GM23338 (cell line): Measurements from ENCODE around the gene MINDY3. TPM values are rescaled to one million over a fixed set of nuclear protein-coding genes. Genes with fewer than 3 reads are reported as not detected.

Source experiments
- ATAC-seq: fragments of 200-7000 bp; cut with Tn5 transposase; 3 replicates; pipeline ENCODE4 v1.9.1; 2020
- DNase-seq: peaks from one replicate; pipeline ENCODE4 v3.0.0-alpha.2; 2015; ENCODE audit warnings: low spot score
- H2AFZ ChIP-seq: fragments of 200-600 bp; sonication (generic); 2 replicates; pipeline ENCODE4 v1.8.0; 2016; ENCODE audit warnings: antibody characterized with exemption, mild to moderate bottlenecking, moderate library complexity
- H3F3A ChIP-seq: fragments of 200-600 bp; sonication (generic); replicated peaks from 2 replicates; pipeline ENCODE4 v1.8.0; 2017; ENCODE audit warnings: antibody characterized with exemption, mixed run types, low read depth
- H3K27ac ChIP-seq: fragments of 200-600 bp; sonication (generic); 2 replicates; pipeline ENCODE4 v1.6.1; 2016; ENCODE audit warnings: low read depth
- H3K27me3 ChIP-seq: fragments of 200-600 bp; sonication (generic); 2 replicates; pipeline ENCODE4 v1.8.0; 2016; ENCODE audit warnings: mild to moderate bottlenecking, mixed run types, moderate library complexity; ENCODE audit not compliant: insufficient read depth
- H3K36me3 ChIP-seq: fragments of 200-600 bp; sonication (generic); 2 replicates; pipeline ENCODE4 v1.8.0; 2016; ENCODE audit warnings: mild to moderate bottlenecking; ENCODE audit not compliant: insufficient read depth
- H3K4me1 ChIP-seq: fragments of 200-600 bp; sonication (generic); 2 replicates; pipeline ENCODE4 v1.8.0; 2016; ENCODE audit warnings: mild to moderate bottlenecking, moderate library complexity; ENCODE audit not compliant: insufficient read depth
- H3K4me2 ChIP-seq: fragments of 200-600 bp; sonication (generic); 2 replicates; pipeline ENCODE4 v1.7.1; 2017; ENCODE audit warnings: mixed run types
- H3K4me3 ChIP-seq: fragments of 200-600 bp; sonication (generic); 2 replicates; pipeline ENCODE4 v1.6.1; 2016; ENCODE audit warnings: mixed run types
- H3K79me2 ChIP-seq: fragments of 200-600 bp; sonication (generic); replicated peaks from 2 replicates; pipeline ENCODE4 v1.8.0; 2017; ENCODE audit warnings: mild to moderate bottlenecking; ENCODE audit not compliant: insufficient read depth
- H3K9me2 ChIP-seq: fragments of 200-600 bp; sonication (generic); 2 replicates; pipeline ENCODE4 v1.8.0; 2017; ENCODE audit not compliant: insufficient read depth
- H4K20me1 ChIP-seq: fragments of 200-600 bp; sonication (generic); replicated peaks from 2 replicates; pipeline ENCODE4 v1.8.0; 2017; ENCODE audit warnings: mild to moderate bottlenecking; ENCODE audit not compliant: insufficient read depth
- H3K27ac Mint-ChIP-seq: 2 replicates; pipeline ENCODE4 v1.8.0; 2020; ENCODE audit warnings: inconsistent platforms, mild to moderate bottlenecking, moderate library complexity, mixed read lengths
- H3K27me3 Mint-ChIP-seq: 3 replicates; pipeline ENCODE4 v1.8.0; 2022; ENCODE audit warnings: low read depth, mild to moderate bottlenecking, moderate library complexity, mixed read lengths, inconsistent platforms; ENCODE audit not compliant: insufficient read depth, poor library complexity
- H3K36me3 Mint-ChIP-seq: 3 replicates; pipeline ENCODE4 v1.8.0; 2021; ENCODE audit warnings: low read depth, mild to moderate bottlenecking, inconsistent platforms, moderate library complexity, mixed read lengths
- H3K4me1 Mint-ChIP-seq: 3 replicates; pipeline ENCODE4 v1.8.0; 2020; ENCODE audit warnings: mild to moderate bottlenecking, inconsistent platforms, mixed read lengths
- H3K4me3 Mint-ChIP-seq: 3 replicates; pipeline ENCODE4 v1.8.0; 2021; ENCODE audit warnings: moderate library complexity, mild to moderate bottlenecking, inconsistent platforms, mixed read lengths
- H3K9me3 Mint-ChIP-seq: 3 replicates; pipeline ENCODE4 v1.8.0; 2020; ENCODE audit warnings: moderate library complexity, mild to moderate bottlenecking, inconsistent platforms, mixed read lengths
- CREB1 ChIP-seq: fragments of 250-450 bp; sonication (Bioruptor Pico); IDR thresholded peaks from 2 replicates; pipeline ENCODE4 v1.5.0; 2020; ENCODE audit warnings: low read depth, mild to moderate bottlenecking, moderate library complexity
- EZH2 ChIP-seq: fragments of 200-600 bp; sonication (generic); IDR thresholded peaks from one replicate; pipeline ENCODE4 v1.8.0; 2017; ENCODE audit warnings: antibody characterized with exemption, mild to moderate bottlenecking, low read depth; ENCODE audit not compliant: unreplicated experiment
- EZH2phosphoT487 ChIP-seq: fragments of 200-600 bp; sonication (generic); IDR thresholded peaks from one replicate; pipeline ENCODE4 v1.8.1; 2018; ENCODE audit warnings: antibody characterized with exemption; ENCODE audit not compliant: unreplicated experiment
- JUNB ChIP-seq: IDR thresholded peaks from one replicate; pipeline ENCODE4 v1.6.1; 2016; ENCODE audit warnings: antibody characterized with exemption; ENCODE audit not compliant: unreplicated experiment
- NANOG ChIP-seq: IDR thresholded peaks from 2 replicates; pipeline ENCODE4 v1.6.1; 2016; ENCODE audit warnings: antibody characterized with exemption, borderline replicate concordance
- POLR2AphosphoS5 ChIP-seq: IDR thresholded peaks from 2 replicates; pipeline ENCODE4 v1.6.1; 2016; ENCODE audit warnings: antibody characterized with exemption, low read depth
- STAT1 ChIP-seq: IDR thresholded peaks from one replicate; pipeline ENCODE4 v1.6.1; 2016; ENCODE audit warnings: antibody characterized with exemption; ENCODE audit not compliant: unreplicated experiment
- ZNF114 ChIP-seq: fragments of 250-450 bp; sonication (Bioruptor Pico); IDR thresholded peaks from 2 replicates; pipeline ENCODE4 v1.5.0; 2020; ENCODE audit warnings: mild to moderate bottlenecking, moderate library complexity
- ZNF331 ChIP-seq: fragments of 250-450 bp; sonication (Bioruptor Pico); IDR thresholded peaks from 2 replicates; pipeline ENCODE4 v1.5.0; 2020; ENCODE audit warnings: low read depth, mild to moderate bottlenecking, moderate library complexity
- ZNF462 ChIP-seq: fragments of 250-450 bp; sonication (Bioruptor Pico); IDR thresholded peaks from 2 replicates; pipeline ENCODE4 v1.5.0; 2020; ENCODE audit warnings: mild to moderate bottlenecking, moderate library complexity
- polyA plus RNA-seq: library from polyadenylated mRNA; unstranded; fragments of >200 nt; fragmentation: Nextera tagmentation; extraction: Ambion mirVana; gene quantifications from 2 replicates; pipeline ENCODE4 v1.2.1, GENCODE V29; 2016
- total RNA-seq: library from RNA; depleted of rRNA; stranded (reverse); fragments of >200 nt; shearing (Covaris generic); gene quantifications from 2 replicates; pipeline ENCODE4 v1.2.3, GENCODE V29; 2014
- TF ChIP-seq, protein P1 (sequence below): IDR thresholded peaks from 2 replicates; pipeline ENCODE4 v1.6.1; 2016; ENCODE audit warnings: antibody characterized with exemption
- TF ChIP-seq, protein P2 (sequence below): IDR thresholded peaks from one replicate; pipeline ENCODE4 v1.6.1; 2018; ENCODE audit warnings: antibody characterized with exemption; ENCODE audit not compliant: unreplicated experiment
- TF ChIP-seq, protein P3 (sequence below), 2 experiments: fragments of 200-600 bp in 1 of 2; sonication (generic) in 1 of 2; conservative IDR thresholded peaks; 2 replicates each; pipeline versions ENCODE4 v1.5.1 to v1.6.1; 2016 to 2017; ENCODE audit warnings: antibody characterized with exemption in 2 of 2, low read depth in 2 of 2, mild to moderate bottlenecking in 2 of 2, moderate library complexity in 1 of 2

The MINDY3 gene
- total and polyA plus RNA-seq, 2 experiments from 2014 or later: 10.2 to 13.6 TPM

GRCh38 chr10:15742836-15743235 lies 117.5 kb downstream of the MINDY3 start:
- H3K4me3 ChIP-seq: no peak overlapping the region
- H3K36me3 ChIP-seq: no peaks in the 10 kb centered on the region
- no peaks in the 10 kb centered on the region for H4K20me1 ChIP-seq
- no peak overlapping the region for H2AFZ ChIP-seq
- Mint-ChIP-seq H3K9me3 (no peaks in the 10 kb centered on the region), H3K4me3 (no peak overlapping the region), H3K4me1 (peaks cover 3% of the 10 kb centered on the region), H3K36me3 (no peaks in the 10 kb centered on the region), H3K27ac (no peak overlapping the region), H3K27me3 (peaks cover 5% of the 10 kb centered on the region)
- ATAC-seq (no peak), DNase-seq (no peak)
- H3K4me1 ChIP-seq: no peaks in the 10 kb centered on the region; the same call in 1 of the 2 replicates
- no peaks in the 10 kb centered on the region for H3K27me3 ChIP-seq
- no peaks in the 10 kb centered on the region for H3F3A ChIP-seq
- TF ChIP-seq ZNF462 (no peak), POLR2AphosphoS5 (no peak), STAT1 (no peak), JUNB (no peak), ZNF114 (CRISPR knock-in tag) (no peak), EZH2phosphoT487 (no peak), NANOG (no peak), ZNF331 (CRISPR knock-in tag) (no peak), EZH2 (no peak), CREB1 (CRISPR knock-in tag) (no peak)
- TF ChIP-seq, protein P1, sequence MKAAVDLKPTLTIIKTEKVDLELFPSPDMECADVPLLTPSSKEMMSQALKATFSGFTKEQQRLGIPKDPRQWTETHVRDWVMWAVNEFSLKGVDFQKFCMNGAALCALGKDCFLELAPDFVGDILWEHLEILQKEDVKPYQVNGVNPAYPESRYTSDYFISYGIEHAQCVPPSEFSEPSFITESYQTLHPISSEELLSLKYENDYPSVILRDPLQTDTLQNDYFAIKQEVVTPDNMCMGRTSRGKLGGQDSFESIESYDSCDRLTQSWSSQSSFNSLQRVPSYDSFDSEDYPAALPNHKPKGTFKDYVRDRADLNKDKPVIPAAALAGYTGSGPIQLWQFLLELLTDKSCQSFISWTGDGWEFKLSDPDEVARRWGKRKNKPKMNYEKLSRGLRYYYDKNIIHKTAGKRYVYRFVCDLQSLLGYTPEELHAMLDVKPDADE: no peak
- TF ChIP-seq, protein P2, sequence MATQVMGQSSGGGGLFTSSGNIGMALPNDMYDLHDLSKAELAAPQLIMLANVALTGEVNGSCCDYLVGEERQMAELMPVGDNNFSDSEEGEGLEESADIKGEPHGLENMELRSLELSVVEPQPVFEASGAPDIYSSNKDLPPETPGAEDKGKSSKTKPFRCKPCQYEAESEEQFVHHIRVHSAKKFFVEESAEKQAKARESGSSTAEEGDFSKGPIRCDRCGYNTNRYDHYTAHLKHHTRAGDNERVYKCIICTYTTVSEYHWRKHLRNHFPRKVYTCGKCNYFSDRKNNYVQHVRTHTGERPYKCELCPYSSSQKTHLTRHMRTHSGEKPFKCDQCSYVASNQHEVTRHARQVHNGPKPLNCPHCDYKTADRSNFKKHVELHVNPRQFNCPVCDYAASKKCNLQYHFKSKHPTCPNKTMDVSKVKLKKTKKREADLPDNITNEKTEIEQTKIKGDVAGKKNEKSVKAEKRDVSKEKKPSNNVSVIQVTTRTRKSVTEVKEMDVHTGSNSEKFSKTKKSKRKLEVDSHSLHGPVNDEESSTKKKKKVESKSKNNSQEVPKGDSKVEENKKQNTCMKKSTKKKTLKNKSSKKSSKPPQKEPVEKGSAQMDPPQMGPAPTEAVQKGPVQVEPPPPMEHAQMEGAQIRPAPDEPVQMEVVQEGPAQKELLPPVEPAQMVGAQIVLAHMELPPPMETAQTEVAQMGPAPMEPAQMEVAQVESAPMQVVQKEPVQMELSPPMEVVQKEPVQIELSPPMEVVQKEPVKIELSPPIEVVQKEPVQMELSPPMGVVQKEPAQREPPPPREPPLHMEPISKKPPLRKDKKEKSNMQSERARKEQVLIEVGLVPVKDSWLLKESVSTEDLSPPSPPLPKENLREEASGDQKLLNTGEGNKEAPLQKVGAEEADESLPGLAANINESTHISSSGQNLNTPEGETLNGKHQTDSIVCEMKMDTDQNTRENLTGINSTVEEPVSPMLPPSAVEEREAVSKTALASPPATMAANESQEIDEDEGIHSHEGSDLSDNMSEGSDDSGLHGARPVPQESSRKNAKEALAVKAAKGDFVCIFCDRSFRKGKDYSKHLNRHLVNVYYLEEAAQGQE: no peak
- TF ChIP-seq, protein P3, sequence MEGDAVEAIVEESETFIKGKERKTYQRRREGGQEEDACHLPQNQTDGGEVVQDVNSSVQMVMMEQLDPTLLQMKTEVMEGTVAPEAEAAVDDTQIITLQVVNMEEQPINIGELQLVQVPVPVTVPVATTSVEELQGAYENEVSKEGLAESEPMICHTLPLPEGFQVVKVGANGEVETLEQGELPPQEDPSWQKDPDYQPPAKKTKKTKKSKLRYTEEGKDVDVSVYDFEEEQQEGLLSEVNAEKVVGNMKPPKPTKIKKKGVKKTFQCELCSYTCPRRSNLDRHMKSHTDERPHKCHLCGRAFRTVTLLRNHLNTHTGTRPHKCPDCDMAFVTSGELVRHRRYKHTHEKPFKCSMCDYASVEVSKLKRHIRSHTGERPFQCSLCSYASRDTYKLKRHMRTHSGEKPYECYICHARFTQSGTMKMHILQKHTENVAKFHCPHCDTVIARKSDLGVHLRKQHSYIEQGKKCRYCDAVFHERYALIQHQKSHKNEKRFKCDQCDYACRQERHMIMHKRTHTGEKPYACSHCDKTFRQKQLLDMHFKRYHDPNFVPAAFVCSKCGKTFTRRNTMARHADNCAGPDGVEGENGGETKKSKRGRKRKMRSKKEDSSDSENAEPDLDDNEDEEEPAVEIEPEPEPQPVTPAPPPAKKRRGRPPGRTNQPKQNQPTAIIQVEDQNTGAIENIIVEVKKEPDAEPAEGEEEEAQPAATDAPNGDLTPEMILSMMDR (conservative IDR thresholded peaks at IDR 0.05; ENCODE audit: low read depth in 2 of 2): no peak
- H3K27ac ChIP-seq: no peak overlapping the region
- no peak overlapping the region for H3K4me2 ChIP-seq
- H3K9me2 ChIP-seq: no peaks in the 10 kb centered on the region
- H3K79me2 ChIP-seq: no peaks in the 10 kb centered on the region
